ENCODE data around the gene RTRAF. TPM values are rescaled to one million over a fixed set of nuclear protein-coding genes. Genes with fewer than 3 reads are reported as not detected.
A peak's percentile ranks its signal among the peaks of the same experiment; 100 is the strongest.

RTRAF gene
- total RNA-seq, 3 donors from 2014 or later (not counting 1 experiment from before 2014, with no cell fraction given): 84.3 to 96.5 (median 92.7) TPM

- no peak overlapping the region for H3K27ac ChIP-seq (ENCODE audit: low read length)
- peaks cover 23% of the 10 kb centered on the region for H3K36me3 ChIP-seq (ENCODE audit: control insufficient read depth, insufficient read depth, low read length)
- no peak overlapping the region for H3K4me3 Mint-ChIP-seq
- H3K36me3 Mint-ChIP-seq: no peaks in the 10 kb centered on the region
- TF ChIP-seq CTCF (IDR thresholded peaks at IDR 0.05): no peak
- peaks cover 8 to 11% of the 10 kb centered on the region in 2 donors for H3K27me3 Mint-ChIP-seq (ENCODE audit: low read depth in 2 of 2)
- no peak overlapping the region for H3K27ac Mint-ChIP-seq
- peak in 1 of 3 donors; percentile 42 for ATAC-seq
- 81% methylated on average over 9 of the region's 11 CpGs for WGBS (ENCODE audit: insufficient coverage)
- peak in 1 of 2 donors; percentile 21 for DNase-seq
- H3K4me1 Mint-ChIP-seq: no peaks in the 10 kb centered on the region
- H3K9me3 ChIP-seq (ENCODE audit: control insufficient read depth, insufficient read depth, low read length): no peaks in the 10 kb centered on the region
- no peaks in the 10 kb centered on the region for H3K9me3 Mint-ChIP-seq
- H3K27me3 ChIP-seq (ENCODE audit: control insufficient read depth, insufficient read depth, low read length): no peaks in the 10 kb centered on the region
- H3K4me3 ChIP-seq (ENCODE audit: low read length): no peak overlapping the region
- no peaks in the 10 kb centered on the region for H3K4me1 ChIP-seq (ENCODE audit: control insufficient read depth, insufficient read depth, low read length)
- intact Hi-C loops (cut with micrococcal nuclease): no loop called here
These were observed 24.7 kb downstream of the RTRAF start for GRCh38 chr14:52013984-52014600.

DNA sequence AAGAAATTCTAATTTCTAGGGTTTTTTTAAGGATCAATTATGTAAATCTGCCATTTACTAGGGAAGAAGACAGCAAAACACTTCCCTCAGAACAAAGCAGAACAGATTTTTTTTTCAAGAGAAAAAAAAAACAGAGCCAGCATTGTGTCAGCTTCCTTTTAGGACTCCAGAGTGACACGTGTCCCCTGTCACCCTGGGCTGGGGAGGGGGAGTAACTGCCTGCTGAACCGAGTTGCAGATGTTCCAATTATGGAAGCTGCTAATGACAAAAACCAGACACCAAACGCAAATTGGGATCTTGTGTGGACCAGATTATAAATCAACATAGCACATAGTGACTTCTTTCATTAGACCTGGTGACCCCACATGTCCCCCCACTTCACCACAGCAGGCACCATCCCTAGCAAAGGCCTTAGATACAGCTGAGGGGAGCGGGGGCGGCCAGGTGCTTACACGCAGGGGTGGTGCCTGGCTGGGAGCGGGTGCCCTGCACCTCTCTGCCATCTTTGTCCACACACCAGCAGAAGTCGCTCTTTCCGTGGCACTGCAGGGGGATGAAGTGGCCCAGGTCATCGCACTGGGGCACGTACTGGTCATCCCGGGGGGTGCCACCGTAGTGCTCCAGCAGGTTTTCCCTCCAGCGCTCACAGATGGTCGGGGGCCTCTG lies 25.4 kb downstream of the RTRAF start:
- WGBS (ENCODE audit: insufficient coverage): 80% methylated on average over 15 of the region's 15 CpGs
- Histone ChIP-seq H3K4me1 (ENCODE audit: control insufficient read depth, insufficient read depth, low read length) (no peaks in the 10 kb centered on the region), H3K27me3 (ENCODE audit: control insufficient read depth, insufficient read depth, low read length) (no peaks in the 10 kb centered on the region), H3K27ac (ENCODE audit: low read length) (no peak overlapping the region), H3K36me3 (ENCODE audit: control insufficient read depth, insufficient read depth, low read length) (peaks cover 18% of the 10 kb centered on the region), H3K4me3 (ENCODE audit: low read length) (no peak overlapping the region), H3K9me3 (ENCODE audit: control insufficient read depth, insufficient read depth, low read length) (no peaks in the 10 kb centered on the region)
- Mint-ChIP-seq H3K9me3 (no peaks in the 10 kb centered on the region), H3K4me3 (no peak overlapping the region), H3K4me1 (no peaks in the 10 kb centered on the region), H3K27me3 (ENCODE audit: low read depth in 2 of 2) (peaks cover 8 to 11% of the 10 kb centered on the region in 2 donors), H3K36me3 (no peaks in the 10 kb centered on the region), H3K27ac (no peak overlapping the region)
- no peak for TF ChIP-seq CTCF (IDR thresholded peaks at IDR 0.05)
- ATAC-seq (no peak), DNase-seq (no peak)
- intact Hi-C loops (cut with micrococcal nuclease): no loop called here

GRCh38 chr14:52015411-52016030 lies 26.2 kb downstream of the RTRAF start:
- 85% methylated on average over 8 of the region's 8 CpGs for WGBS (ENCODE audit: insufficient coverage)
- Histone ChIP-seq H3K4me3 (ENCODE audit: low read length) (no peak overlapping the region), H3K9me3 (ENCODE audit: control insufficient read depth, insufficient read depth, low read length) (no peaks in the 10 kb centered on the region), H3K36me3 (ENCODE audit: control insufficient read depth, insufficient read depth, low read length) (peaks cover 13% of the 10 kb centered on the region), H3K4me1 (ENCODE audit: control insufficient read depth, insufficient read depth, low read length) (no peaks in the 10 kb centered on the region), H3K27ac (ENCODE audit: low read length) (no peak overlapping the region), H3K27me3 (ENCODE audit: control insufficient read depth, insufficient read depth, low read length) (no peaks in the 10 kb centered on the region)
- Mint-ChIP-seq H3K4me1 (no peaks in the 10 kb centered on the region), H3K9me3 (no peaks in the 10 kb centered on the region), H3K27ac (no peak overlapping the region), H3K36me3 (no peaks in the 10 kb centered on the region), H3K27me3 (ENCODE audit: low read depth in 2 of 2) (peaks cover 8 to 11% of the 10 kb centered on the region in 2 donors), H3K4me3 (no peak overlapping the region)
- TF ChIP-seq CTCF (IDR thresholded peaks at IDR 0.05): no peak
- DNase-seq (no peak), ATAC-seq (no peak)
- intact Hi-C loops (cut with micrococcal nuclease): no loop called here

Data from natural killer cell (primary cell).